GM18867 (cell line): ENCODE data around the gene DNAJB13.
A peak's percentile ranks its signal among the peaks of the same experiment; 100 is the strongest.
"Not testable (repeated sequence)": the region's sequence is repeated elsewhere in the genome, so short reads cannot be mapped to it uniquely, and the experiment has no call there.

Source experiments
- ATAC-seq: cut with Tn5 transposase; IDR thresholded peaks from one replicate; pipeline ENCODE4 v1.9.1; 2021; ENCODE audit warnings: mild to moderate bottlenecking, moderate library complexity; ENCODE audit not compliant: unreplicated experiment

The DNAJB13 gene

DNA sequence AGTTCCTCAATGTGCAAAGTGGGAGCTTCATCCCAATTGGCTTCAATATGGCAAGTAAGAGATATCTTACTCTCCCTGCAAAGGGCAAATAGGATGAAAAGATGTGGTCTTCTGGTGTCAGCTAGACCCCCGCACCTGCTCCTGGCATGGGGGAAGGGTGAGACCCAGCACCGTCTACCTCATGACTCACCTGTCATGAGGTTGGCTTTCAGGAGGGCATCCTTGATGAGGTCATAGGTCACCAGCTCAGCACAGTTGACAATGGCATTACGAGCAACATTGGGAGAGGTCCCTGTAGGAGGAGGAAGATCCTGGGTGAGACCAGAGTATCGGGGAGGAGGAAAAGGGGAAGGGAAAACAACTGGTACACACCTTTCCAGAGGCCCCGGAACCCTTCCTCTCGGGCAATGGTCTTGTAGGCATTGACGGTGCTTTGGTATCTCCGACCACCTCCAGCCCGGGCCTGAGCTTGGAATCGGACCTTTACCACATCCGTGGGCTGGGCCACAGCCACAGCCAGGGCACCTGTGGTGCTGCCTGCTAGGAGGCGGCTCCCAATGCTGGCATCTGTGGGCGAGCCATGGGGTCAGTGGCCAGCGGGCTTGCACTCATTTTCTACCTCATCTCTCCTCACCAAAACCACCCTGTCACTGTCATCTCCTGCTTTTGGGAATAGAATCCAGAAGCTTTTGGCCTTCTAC is 25.8 kb downstream of the DNAJB13 start:
- ATAC-seq: no peak

DNA sequence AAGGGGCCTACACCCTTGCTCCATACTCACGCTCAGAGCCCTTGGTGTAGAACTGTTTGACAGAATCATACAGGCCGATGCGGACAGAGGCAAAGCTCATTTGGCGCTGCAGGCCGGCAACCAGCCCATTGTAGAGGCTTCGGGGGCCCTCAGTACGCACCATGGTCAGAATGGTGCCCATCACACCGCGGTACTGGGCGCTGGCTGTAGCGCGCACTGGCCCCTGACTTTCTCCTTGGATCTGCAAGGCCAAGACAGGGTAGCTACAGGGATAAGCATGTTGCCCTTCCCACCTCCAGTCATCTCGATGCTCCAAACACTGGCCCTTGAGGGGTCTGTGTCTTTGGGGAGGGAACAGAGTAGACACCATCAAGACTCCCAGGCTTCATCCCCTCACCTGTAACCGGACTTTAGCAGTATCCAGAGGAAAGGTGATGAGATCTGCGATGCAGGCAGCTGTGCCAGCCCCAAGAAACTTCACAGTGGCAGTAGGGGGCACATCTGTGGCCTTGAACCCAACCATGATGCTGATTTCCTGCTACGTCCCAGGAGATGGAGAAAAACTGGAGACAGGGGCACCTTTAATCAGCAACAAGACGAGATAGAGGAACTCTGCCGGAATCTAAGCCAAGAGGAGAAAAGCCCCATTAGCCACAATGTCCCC is 27.2 kb downstream of the DNAJB13 start:
- no peak for ATAC-seq

GRCh38 chr11:73978576-73979086 is 27.8 kb downstream of the DNAJB13 start:
- ATAC-seq: no peak

DNA sequence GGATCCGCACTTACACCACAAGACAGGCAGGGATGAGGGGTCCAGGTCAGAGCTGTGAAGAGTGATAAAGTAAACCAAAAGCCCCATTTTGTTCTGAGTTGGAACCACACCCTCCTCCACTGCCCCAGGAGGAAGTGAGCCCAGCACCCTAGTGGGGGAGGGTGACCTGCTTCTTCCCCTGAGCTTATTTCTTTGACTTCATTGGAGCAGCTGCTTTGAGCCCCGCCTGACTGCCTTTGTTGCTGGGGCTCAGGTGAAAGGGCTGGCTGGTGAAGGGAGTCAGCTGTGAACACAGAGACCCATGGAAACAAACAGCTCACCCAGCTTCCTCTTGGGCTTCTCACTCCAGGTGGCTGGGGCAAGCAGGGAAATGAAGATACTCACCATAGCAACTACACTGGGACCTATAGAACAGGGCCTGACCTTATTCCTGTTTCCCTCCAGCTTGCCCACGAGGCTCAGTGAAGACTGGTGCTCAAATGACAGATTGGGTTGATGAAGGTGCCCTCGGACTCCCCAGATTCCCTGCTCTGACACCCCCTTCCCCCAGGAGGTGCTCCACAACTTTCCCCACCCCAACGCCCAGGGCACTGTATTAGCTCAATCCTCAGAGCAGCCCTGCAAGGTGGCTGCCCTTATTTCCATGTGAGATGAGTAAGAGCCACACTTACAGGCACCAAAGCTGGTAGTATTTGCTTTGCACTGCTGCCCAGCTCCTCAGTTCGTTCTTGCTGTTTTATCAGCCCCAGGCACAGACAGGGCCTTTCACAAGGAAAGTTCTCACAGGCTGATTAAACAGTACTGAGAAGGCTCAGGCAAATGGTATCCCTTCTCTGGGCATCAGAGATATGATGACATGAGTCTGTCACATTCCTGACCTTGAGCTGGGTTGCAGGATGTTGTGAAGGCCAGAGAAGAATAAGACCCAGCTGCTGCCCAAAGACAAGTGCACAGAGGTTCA is 29.5 kb downstream of the DNAJB13 start:
- peak; percentile 39 for ATAC-seq

- no peak for ATAC-seq
Observed at GRCh38 chr11:73981051-73981805, 30.4 kb downstream of the DNAJB13 start.

- peak; percentile 50 for ATAC-seq
Observed at GRCh38 chr11:73982595-73982989, 31.8 kb downstream of the DNAJB13 start, which contains the start of gene UCP2. TSS of gene UCP2 (minus strand) at chr11:73982843. CDS start at chr11:73978378, 4,465 bp downstream.

GRCh38 chr11:73982990-73983740 is 32.3 kb downstream of the DNAJB13 start:
- ATAC-seq: peak; percentile 74

- no peak for ATAC-seq
Observed at GRCh38 chr11:73983741-73984538, 33.1 kb downstream of the DNAJB13 start.

DNA sequence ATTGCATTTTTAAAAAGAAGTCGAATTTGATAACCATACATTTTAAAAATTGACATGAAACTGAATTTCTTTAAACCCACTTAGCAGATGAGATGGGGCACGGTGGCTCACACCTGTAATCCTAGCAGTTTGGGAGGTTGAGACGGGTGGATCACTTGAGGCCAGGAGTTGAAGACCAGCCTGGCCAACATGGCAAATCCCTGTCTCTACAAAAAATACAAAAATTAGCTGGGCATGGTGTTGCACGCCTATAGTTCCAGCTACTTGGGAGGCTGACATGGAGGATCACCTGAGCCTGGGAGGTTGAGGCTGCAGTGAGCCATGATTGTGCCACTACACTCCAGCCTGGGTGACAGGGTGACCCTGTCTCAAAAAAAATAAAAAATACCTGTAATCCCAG is 34.8 kb downstream of the DNAJB13 start:
- ATAC-seq: not testable (repeated sequence)

- no peak for ATAC-seq
Observed at GRCh38 chr11:73988227-73988626, 37.4 kb downstream of the DNAJB13 start.

GRCh38 chr11:73989156-73989555 is 38.3 kb downstream of the DNAJB13 start:
- no peak for ATAC-seq

GRCh38 chr11:73990730-73991129 is 39.9 kb downstream of the DNAJB13 start:
- ATAC-seq: no peak

- ATAC-seq: no peak
Observed at GRCh38 chr11:73991471-73992006, 40.7 kb downstream of the DNAJB13 start.

DNA sequence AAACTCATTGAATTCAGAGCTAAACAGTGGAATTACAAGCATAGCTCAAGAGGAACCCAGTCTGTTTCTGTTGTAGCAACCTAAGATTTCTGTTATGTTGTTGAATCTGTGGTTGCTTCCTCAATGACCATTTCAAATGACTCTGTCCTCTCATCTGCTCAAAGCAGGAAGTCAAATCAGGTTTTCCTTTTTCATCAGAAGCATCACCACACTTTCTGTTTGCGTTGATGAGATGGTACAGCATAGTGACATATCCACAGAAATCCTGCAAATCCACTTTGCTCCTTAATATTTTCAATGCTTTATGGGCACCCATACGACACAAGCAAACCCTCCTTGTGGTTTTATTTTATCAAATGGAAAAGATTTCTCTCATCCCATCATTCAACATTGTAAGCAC is 44.4 kb downstream of the DNAJB13 start:
- peak; percentile 48 for ATAC-seq

- peak; percentile 63 for ATAC-seq
Observed at GRCh38 chr11:73995731-73996130, 44.9 kb downstream of the DNAJB13 start.

GRCh38 chr11:73996161-73996747 is 45.4 kb downstream of the DNAJB13 start:
- no peak for ATAC-seq

- no peak for ATAC-seq
Observed at GRCh38 chr11:73997120-73997770, 46.4 kb downstream of the DNAJB13 start.
